ENCODE results near the gene PSME1. TPM values are rescaled to one million over a fixed set of nuclear protein-coding genes. Genes with fewer than 3 reads are reported as not detected.
A peak's percentile ranks its signal among the peaks of the same experiment; 100 is the strongest.

PSME1 gene
- total RNA-seq, 1 donor from 2014 or later = 116 TPM

DNA sequence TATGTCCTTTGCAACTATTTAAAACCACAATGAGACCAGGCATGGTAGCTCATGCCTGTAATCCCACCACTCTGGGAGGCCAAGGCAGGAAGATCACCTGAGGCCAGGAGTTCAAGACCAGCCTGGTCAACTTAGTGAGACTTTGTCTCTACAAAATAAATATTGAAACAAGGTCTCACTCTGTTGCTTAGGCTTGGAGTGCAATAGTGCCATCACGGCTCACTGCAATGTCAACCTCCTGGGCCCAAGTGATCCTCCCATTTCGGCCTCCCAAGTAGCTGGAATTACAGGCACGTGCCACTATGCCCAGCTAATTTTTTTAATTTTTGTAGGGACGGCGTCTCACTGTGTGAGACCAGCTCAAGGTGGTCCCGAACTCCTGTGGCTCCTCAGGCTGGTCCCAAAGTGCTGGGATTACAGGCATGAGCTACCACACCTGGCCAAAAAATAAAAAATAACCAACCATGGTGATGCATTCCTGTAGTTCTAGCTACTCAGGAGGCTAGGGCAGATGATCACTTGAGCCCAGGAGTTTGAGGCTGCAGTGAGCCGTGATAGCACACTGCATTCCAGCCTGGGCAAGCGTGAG, 6.5 kb upstream of the PSME1 start:
- DNase-seq (ENCODE audit: low read depth in 2 of 2) = no peak

DNA sequence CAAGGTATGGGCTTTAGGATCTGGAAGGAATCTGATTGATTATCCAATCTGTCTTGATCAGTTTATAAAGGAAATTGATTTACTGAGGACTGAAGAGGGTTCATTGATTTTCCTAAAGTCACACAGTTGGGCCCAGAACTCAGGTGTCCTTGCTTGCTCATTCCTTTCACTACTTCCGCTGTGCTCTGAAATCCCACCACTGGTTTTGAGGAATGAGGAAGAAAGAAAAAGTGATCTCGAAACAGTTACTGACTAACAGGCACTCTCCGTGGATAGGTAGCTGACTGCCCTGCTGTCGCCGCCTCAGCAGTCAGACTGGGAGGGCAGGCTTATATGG, 5.6 kb upstream of the PSME1 start, which contains the start of gene FITM1:
FITM1 (plus strand) TSS at position 280 of the 337 bp plus-strand sequence. CDS start 905 bp downstream, outside the sequence.
- no peak for DNase-seq (ENCODE audit: low read depth in 2 of 2)

DNA sequence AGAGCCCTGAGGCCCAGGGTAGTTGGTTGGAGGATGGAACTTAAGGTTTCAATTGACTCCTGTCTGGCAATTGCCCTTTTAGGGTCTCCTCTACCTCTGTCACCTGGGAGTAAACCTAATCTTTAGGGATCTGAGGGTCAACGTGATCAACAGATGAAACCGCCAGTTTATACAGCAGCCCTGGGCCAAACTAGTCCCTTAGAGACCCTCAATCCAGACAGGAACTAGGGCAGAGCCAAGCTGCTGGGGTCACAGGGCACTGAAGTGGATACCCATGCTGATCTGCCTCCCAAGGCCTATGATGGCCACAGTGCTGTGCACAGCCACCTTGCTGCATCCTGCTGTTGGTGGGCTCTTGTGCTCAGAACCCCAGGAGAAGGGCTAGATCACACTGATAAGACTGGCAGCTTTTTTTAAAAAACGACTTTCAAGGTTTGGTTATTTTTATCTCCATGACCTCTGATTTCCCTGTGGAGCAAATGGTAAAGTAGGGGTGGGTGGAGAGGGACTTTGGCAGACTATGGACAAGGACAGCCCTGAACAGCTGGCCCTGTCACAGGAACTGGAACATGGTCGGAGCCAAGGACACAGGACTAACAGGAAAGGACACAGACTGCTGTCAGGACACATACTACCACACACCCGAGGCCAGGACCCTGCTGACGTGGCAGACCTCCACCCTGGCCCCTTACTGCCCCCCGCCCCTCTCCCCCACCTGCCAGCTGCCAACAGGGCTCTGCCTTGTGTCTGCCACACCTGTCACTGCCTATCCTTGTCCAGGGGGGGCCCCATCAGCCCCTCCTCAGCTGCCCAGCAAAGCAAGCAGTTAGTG, 5.1 kb upstream of the PSME1 start:
- peak in 1 of 2 donors; percentile 76 for DNase-seq (ENCODE audit: low read depth in 2 of 2)

DNA sequence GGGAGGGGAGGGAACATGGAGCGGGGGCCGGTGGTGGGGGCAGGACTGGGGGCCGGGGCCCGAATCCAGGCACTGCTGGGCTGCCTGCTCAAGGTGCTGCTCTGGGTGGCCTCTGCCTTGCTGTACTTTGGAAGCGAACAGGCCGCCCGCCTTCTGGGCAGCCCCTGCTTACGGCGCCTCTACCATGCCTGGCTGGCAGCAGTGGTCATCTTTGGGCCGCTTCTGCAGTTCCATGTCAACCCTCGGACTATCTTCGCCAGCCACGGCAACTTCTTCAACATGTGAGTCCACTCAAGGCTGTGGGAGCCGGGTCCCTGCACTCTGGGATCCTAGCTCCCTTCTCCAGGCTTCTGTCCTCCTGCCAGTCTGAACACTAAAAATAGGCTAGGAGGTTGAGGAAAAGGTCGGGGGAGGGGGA, 4.4 kb upstream of the PSME1 start:
- DNase-seq (ENCODE audit: low read depth in 2 of 2) = no peak

DNA sequence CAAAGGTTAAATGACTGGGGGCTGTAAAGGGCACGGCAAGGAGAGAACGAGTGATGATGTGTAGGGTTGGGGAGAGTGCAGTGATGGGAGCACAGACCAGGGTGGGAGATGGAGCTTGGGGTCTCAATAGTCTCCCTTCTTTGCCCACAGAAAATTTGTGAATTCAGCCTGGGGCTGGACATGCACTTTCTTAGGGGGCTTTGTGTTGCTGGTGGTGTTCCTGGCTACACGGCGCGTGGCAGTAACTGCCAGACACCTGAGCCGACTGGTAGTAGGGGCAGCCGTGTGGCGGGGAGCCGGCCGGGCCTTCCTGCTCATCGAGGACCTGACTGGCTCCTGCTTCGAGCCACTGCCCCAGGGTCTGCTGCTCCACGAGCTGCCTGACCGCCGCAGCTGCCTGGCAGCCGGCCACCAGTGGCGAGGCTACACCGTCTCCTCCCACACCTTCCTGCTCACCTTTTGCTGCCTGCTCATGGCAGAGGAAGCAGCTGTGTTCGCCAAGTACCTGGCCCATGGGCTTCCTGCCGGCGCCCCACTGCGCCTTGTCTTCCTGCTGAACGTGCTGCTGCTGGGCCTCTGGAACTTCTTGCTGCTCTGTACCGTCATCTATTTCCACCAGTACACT, 3.8 kb upstream of the PSME1 start:
- peak in 1 of 2 donors; percentile 14 for DNase-seq (ENCODE audit: low read depth in 2 of 2)

DNA sequence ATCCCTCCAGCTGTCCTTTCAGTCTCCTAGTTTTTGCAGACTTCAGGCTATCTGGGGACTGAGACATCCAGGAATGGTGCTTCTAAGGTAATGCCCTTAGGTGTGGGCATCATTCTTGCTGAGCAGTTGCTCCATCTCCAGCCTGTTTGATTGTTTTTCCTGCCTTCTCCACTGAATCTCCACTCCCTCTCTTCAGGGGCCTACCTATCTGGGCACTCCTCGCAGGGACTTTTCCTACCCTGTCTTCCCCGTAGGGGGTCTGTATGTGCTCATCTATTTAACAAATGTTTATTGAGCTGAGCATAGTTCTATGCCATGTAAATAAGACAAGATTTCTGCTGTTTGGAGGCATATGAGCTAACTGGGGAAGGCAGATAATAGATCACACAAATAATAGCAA, 3.0 kb upstream of the PSME1 start:
- DNase-seq (ENCODE audit: low read depth in 2 of 2) = no peak

DNA sequence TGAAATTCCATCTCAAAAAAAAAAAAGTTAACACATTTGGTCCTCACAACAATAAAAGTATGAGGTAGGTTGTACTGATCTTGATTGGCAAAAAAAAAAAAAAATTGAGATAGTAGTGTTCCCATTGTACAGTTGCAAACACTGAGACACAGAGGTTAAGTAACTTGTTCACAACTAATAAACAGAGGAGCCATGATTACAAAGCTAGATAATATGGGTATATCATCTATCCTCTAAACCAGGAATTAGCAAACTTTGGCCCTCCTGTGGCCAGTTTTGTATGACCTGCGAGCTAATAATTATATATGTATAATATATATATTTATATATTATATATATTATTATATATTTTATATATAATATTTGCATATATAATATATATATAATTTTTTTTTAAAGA, 2.3 kb upstream of the PSME1 start:
- no peak for DNase-seq (ENCODE audit: low read depth in 2 of 2)

DNA sequence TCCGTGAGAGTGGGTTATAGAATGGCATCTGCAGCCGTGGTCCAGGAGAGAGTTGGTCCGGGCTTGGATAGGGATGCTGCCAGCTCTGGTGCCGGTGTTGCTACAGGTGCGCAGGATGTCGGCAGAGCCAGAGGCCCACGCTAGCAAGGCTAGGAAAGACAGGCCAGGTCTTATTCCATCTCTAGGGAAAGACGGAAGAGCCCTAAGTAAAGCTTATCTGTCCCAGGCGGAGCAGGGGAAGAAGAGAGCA, 485 bp upstream of the PSME1 start:
- no peak for DNase-seq (ENCODE audit: low read depth in 2 of 2)

DNA sequence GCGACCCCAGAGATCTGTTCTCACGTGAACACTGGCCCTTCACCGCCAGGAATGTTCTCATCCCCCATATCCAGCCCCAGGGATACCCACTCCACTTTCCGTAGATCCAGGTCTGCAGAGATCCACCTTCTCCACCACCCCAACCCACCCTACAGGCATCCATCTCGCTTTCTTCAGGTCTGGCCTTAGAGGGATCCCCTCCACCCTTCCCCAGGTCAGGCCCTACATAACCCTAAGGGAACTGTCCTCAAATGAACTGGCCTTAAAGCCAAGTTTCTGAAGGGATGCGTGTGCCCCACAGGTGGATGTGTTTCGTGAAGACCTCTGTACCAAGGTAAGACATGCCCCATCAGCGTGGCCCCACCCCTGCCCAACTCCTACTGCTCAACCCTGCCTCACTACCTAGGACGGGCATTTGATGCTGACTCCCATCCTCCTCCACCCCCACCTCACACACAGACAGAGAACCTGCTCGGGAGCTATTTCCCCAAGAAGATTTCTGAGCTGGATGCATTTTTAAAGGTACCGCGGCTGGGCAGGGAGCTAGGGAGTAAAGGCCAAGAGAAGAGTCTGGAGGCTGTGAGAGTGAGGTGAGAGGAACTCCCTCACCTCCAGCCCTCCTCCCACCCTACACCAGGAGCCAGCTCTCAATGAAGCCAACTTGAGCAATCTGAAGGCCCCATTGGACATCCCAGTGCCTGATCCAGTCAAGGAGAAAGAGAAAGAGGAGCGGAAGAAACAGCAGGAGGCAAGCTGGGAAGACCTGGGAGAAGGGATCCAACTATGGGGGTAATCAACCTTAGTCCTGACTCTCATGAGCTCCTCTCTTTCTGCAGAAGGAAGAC, 912 bp downstream of the PSME1 start:
- no peak for DNase-seq (ENCODE audit: low read depth in 2 of 2)

DNA sequence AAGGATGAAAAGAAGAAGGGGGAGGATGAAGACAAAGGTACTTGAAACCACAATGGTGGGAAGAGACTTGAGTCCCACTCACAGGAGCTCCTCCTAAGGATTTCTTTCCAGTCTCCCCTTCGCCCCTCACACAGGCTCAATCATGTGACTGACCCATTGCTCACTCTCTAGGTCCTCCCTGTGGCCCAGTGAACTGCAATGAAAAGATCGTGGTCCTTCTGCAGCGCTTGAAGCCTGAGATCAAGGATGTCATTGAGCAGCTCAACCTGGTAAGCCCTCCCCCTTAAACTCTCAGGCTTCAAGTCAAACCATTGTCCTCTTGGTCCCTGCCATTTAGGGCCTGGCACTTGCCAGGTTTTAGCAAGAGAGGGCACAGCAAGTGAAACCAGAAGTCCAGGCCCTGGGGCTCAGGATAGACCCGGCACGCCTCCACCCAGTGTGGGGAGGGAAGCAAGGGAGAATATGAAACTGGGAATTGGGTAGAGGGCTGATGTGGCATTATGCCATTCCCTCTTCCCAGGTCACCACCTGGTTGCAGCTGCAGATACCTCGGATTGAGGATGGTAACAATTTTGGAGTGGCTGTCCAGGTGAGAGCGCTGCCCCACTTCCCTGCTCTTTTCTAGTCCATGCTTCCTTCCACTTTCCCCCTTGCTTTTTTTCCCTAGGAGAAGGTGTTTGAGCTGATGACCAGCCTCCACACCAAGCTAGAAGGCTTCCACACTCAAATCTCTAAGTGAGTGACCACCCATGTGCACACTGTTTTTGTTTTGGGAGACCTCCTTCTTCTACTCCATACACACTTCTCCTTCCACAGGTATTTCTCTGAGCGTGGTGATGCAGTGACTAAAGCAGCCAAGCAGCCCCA, 1.8 kb downstream of the PSME1 start:
- DNase-seq (ENCODE audit: low read depth in 2 of 2) = no peak

DNA sequence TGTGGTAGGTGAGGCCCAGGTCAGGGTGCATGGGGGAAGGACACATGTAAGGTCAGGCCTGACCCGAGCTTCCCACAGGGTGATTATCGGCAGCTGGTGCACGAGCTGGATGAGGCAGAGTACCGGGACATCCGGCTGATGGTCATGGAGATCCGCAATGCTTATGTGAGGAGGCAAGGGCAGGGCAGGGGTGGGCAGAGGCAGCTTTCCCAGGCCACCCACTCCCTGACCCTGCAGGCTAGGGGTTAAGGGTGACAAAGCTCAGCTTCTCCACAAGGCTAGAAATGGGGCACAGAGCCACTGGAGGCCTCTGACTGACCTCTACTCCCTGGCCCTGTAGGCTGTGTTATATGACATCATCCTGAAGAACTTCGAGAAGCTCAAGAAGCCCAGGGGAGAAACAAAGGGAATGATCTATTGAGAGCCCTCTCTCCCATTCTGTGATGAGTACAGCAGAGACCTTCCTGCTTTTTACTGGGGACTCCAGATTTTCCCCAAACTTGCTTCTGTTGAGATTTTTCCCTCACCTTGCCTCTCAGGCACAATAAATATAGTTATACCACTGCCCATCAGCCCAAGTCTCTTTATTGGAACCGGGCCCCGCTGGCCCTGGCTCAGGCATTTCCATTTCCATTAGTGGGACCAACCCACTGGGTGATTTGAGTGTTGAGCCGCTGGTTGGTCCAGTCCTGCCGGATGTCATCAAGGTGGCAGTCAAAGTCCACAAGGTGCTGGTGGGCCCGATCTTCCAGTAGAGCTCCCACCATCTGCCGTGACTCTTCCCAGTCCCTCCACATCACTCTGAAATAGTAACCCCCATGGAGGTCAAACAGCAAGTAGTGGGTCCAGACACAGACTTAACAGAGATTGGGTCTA, 2.6 kb downstream of the PSME1 start:
- DNase-seq (ENCODE audit: low read depth in 2 of 2) = no peak

DNA sequence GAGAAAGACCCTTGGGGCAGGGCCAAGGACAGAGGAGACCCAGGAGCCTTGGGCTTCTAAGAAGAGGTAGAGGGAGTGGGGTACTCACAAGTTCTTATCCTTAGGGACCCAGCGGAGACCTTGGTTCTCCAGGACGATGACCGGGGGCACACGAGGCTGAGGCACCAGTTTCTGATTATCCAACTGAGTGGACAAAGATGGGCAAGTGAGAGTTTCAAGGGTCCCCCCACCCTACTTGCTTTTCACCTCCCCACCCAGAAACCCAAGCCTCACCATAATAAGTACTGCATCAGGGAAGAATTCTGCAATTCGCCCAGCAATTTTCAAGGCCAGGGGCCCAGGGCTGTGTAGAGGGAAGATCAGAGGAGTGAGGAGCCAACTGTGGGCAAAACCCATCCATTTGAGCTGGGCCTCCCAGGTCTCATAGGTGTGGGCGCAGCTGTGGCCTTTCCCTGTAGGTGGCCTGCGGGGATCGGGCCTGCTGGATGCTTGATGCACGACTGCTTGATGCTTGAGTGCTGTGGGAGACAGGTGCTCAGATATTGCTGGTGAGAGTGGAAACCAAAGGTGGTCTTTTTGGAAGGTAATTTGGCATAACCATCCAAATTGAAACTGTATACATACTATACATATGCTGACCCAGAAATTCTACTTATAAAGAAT, 3.4 kb downstream of the PSME1 start:
- no peak for DNase-seq (ENCODE audit: low read depth in 2 of 2)

DNA sequence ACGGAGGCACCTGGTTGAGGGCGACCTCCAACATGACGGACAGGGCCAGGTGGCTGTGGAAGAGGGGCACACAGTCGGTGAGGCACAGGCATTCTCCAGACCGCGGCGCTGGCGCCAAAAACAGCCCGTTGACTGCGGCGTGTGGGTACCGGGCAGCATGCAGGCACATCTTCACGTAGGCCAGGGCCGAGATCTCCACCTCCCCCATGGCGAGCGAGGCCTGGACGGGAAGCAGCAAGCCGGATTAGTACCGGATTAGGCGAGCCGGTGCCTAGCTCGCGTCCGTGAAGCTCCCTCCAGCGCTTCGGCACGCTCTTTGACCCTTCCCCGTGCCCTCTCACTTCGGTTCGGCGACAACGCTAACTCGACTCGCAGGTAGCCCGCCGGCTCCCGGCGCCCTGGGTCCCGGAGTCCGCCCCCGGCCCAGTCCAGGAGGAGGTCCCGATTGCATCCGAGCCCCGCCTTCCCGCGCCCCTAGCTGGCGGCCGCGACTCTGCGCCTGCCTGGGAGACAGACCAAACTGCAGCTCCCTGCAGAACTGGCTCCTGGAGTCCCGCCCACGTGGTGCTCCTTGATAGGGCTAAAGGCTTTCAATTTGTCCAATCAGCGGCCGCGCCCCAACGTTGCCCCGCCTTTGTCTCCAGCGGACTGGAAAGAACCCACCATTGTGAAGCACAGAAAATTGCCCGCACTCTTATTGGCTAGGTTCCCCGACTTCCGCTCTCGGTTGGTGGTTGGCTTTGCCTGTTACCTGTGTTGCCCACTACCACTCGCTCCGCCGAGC, 5.3 kb downstream of the PSME1 start, which contains the start of gene EMC9:
EMC9 (minus strand) TSS at position 495 of the 784 bp plus-strand sequence; CDS start at position 208, 287 bp downstream.
- DNase-seq (ENCODE audit: low read depth in 2 of 2) = peak; percentile 96 to 100

DNA sequence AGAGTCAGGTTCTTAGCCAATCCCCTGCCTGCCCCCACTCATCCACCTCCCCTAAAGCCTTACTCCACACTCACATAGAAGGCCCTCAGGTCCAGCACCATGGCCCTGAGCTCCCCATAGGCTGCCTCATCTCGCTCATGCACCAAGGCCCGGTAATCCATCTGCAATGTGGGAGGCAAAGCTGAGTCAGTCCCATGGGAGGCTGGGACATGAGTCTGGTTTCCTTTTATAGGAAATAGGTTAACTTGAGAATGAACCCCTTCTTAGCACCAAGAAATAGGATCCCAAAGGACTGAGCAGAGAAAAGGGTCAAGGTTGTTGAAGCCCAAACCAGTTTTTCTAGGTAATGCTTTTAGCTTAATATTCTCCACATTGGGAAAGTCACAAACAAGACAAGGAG, 7.5 kb downstream of the PSME1 start:
- no peak for DNase-seq (ENCODE audit: low read depth in 2 of 2)

DNA sequence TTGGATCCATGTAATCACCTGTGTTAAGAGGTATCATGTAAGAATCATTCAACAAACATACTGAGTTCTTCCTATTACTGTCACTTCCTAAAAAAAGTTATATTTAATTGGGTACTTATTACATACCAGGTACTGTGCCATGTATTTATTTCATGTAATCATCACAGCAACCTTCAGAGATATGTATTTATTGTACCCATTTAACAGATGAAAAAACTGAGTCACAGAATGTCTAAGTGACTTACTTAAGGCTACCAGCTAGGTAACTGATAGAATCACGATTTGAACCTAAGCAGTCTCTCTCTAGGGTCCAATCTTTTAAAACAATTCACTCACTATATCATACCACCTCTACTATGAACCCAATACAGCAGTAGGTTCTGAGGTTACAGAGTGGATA, 8.5 kb downstream of the PSME1 start:
- no peak for DNase-seq (ENCODE audit: low read depth in 2 of 2)

DNA sequence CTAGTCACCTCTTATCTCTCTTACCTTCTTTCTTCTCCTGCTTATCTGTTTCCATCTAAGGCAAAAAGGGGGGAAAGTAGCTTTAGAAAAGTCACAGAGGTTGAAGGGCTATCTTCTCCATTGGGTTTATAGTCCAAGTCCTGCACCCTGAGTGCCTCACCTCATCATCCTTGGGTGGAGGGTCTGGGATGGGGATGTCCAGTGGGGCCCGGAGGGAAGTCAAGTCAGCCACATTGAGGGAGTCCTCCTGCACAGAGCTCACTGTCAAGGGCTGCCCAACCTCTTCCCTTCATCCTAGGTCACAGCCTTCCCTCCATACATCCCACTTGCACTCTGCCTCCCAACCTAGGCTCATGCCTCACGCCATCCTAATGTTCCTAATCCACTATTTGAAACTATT, 9.2 kb downstream of the PSME1 start:
- no peak for DNase-seq (ENCODE audit: low read depth in 2 of 2)

DNA sequence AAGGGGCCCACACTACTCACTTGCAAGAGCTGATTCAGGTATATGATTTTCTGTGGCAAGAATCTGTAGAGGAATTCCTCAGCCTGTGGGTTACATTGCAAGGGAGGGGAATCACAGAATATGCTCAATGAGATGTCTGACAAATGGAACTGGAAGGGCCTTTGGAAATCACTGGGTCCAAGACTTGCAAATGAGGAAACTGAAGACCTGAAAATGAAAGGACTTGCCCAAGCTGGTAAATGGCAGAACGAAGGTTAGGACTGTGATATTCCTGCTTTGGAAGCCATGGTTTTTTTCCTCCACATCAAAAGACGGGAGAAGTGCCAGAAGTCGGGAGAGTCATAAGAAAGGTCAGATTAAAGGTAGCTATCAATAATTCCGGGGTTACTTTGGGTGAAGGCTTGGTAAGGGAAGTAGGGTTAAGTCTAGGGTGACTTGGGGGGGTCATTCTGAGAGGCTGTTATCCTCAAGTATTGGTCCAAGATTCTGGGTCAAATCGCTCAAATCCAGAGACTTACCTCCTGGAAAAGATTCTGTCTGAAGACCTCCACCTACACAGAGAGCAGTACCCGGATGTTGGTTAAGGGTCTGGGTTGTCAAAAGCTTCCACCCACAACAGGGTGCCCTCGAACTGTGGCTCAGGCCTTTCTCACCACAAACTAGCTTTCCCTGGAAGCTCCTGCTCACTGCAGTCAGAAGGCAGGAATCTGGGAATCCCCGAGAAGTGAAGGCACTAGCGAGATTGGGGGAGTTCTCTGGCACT, 9.9 kb downstream of the PSME1 start:
- DNase-seq (ENCODE audit: low read depth in 2 of 2) = no peak

DNA sequence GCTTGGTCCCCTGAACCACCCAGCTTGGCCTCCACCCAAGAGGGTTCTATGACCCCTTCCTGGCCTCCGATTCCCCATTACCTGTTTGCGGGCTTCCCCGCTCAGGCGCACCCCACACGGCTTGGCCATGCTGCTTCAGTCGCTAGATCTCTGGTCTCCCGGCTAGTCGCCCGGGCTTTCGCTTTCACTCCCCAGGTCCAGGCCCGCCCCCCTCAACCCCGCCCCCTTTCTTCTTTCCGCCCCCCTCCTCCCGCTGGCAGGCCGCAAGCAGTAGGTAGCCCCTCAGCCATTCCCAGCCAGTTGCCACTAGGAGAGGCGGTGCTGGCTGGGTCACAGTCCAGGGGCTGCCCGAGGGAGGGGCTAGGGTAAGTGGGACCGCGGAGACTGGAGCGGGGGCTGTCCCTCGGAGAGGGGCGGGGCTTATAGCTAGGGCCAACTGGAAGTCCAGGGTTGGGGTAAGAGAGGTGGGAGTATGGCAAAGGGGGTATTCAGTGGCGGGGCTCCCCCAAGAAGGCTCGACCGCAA, 10.5 kb downstream of the PSME1 start, which contains the start of gene PSME2:
PSME2 (minus strand) TSS at position 158 of the 525 bp plus-strand sequence; CDS start at position 129, 29 bp downstream.
- peak; percentile 92 to 99 for DNase-seq (ENCODE audit: low read depth in 2 of 2)
